Fibroblast of lung (primary cell): ENCODE data around the gene ABCC11. TPM values are rescaled to one million over a fixed set of nuclear protein-coding genes. Genes with fewer than 3 reads are reported as not detected.
A peak's percentile ranks its signal among the peaks of the same experiment; 100 is the strongest.

Experiments
- DNase-seq, 2 donors: peaks; one replicate each; pipeline versions ENCODE4 v3.0.0 to v3.0.0-alpha.2; 2010; ENCODE audit warnings: low read depth in 2 of 2
- H2AFZ ChIP-seq: 2 replicates; pipeline ENCODE4 v1.5.1; 2012; ENCODE audit warnings: low read length, control low read depth, inconsistent platforms
- H3K27ac ChIP-seq: 2 replicates; pipeline ENCODE4 v1.5.1; 2011; ENCODE audit warnings: low read length, control low read depth; ENCODE audit not compliant: insufficient read depth
- H3K27me3 ChIP-seq: 2 replicates; pipeline ENCODE4 v1.5.1; 2011; ENCODE audit warnings: mild to moderate bottlenecking, low read length; ENCODE audit not compliant: control insufficient read depth, insufficient read depth
- H3K36me3 ChIP-seq: 2 replicates; pipeline ENCODE4 v1.5.1; 2011; ENCODE audit warnings: low read length; ENCODE audit not compliant: control insufficient read depth, insufficient read depth
- H3K4me1 ChIP-seq: 2 replicates; pipeline ENCODE4 v1.5.1; 2011; ENCODE audit warnings: low read length; ENCODE audit not compliant: control insufficient read depth, insufficient read depth; ENCODE audit errors: extremely low read depth
- H3K4me2 ChIP-seq: 2 replicates; pipeline ENCODE4 v1.5.1; 2011; ENCODE audit warnings: low read length, control low read depth; ENCODE audit not compliant: insufficient read depth; ENCODE audit errors: extremely low read depth
- H3K4me3 ChIP-seq, 4 experiments: fragments of 200-600 bp in 1 of 4; sonication (generic) in 1 of 4; replicated peaks in 1 of 4; 2 replicates each; pipeline ENCODE4 v1.5.1; 2011 to 2016; ENCODE audit warnings: low read length in 4 of 4, low read depth in 3 of 4, mild to moderate bottlenecking in 3 of 4, control low read depth in 2 of 4, inconsistent platforms in 1 of 4, mixed read lengths in 1 of 4; ENCODE audit not compliant: insufficient read depth in 1 of 4; ENCODE audit errors: control extremely low read depth in 1 of 4
- H3K79me2 ChIP-seq: 2 replicates; pipeline ENCODE4 v1.5.1; 2012; ENCODE audit warnings: mild to moderate bottlenecking, low read length, inconsistent platforms; ENCODE audit not compliant: control insufficient read depth, insufficient read depth
- H3K9ac ChIP-seq: 2 replicates; pipeline ENCODE4 v1.5.1; 2011; ENCODE audit warnings: mild to moderate bottlenecking, low read length, control low read depth; ENCODE audit not compliant: insufficient read depth
- H3K9me3 ChIP-seq: 2 replicates; pipeline ENCODE4 v1.5.1; 2012; ENCODE audit warnings: low read depth, low read length; ENCODE audit not compliant: control insufficient read depth, insufficient read depth
- H4K20me1 ChIP-seq: 2 replicates; pipeline ENCODE4 v1.5.1; 2011; ENCODE audit warnings: low read length; ENCODE audit not compliant: control insufficient read depth, insufficient read depth; ENCODE audit errors: extremely low read depth
- EZH2 ChIP-seq: IDR thresholded peaks from 2 replicates; pipeline ENCODE4 v1.5.1; 2012; ENCODE audit warnings: low read length, control low read depth, mild to moderate bottlenecking; ENCODE audit errors: missing control alignments
- polyA plus RNA-seq, 2 donors: library from polyadenylated mRNA; depleted of rRNA in 1 of 2; stranded (reverse) in 1 of 2; unstranded in 1 of 2; fragments of >200 nt; gene quantifications; 2 replicates each; pipeline ENCODE4 v1.2.1, GENCODE V29; 2011 to 2012; ENCODE audit warnings: missing spikeins in 1 of 2
- total RNA-seq: library from RNA; depleted of rRNA; stranded (reverse); fragments of >200 nt; gene quantifications from 2 replicates; pipeline ENCODE4 v1.2.1, GENCODE V29; 2014
- TF ChIP-seq, protein P1 (sequence below), 2 donors: IDR thresholded peaks in 1 of 2; conservative IDR thresholded peaks in 1 of 2; 1 replicate in 1 of 2; 2 replicates in 1 of 2; pipeline ENCODE4 v1.5.1; 2011 to 2012; ENCODE audit warnings: low read length in 2 of 2, control low read depth in 1 of 2, inconsistent platforms in 1 of 2, low read depth in 1 of 2, mild to moderate bottlenecking in 1 of 2

ABCC11 gene
- total and polyA plus RNA-seq, 2 donors (not counting 1 experiment from before 2014, with no cell fraction given) = 0.17 to 0.20 TPM

DNA sequence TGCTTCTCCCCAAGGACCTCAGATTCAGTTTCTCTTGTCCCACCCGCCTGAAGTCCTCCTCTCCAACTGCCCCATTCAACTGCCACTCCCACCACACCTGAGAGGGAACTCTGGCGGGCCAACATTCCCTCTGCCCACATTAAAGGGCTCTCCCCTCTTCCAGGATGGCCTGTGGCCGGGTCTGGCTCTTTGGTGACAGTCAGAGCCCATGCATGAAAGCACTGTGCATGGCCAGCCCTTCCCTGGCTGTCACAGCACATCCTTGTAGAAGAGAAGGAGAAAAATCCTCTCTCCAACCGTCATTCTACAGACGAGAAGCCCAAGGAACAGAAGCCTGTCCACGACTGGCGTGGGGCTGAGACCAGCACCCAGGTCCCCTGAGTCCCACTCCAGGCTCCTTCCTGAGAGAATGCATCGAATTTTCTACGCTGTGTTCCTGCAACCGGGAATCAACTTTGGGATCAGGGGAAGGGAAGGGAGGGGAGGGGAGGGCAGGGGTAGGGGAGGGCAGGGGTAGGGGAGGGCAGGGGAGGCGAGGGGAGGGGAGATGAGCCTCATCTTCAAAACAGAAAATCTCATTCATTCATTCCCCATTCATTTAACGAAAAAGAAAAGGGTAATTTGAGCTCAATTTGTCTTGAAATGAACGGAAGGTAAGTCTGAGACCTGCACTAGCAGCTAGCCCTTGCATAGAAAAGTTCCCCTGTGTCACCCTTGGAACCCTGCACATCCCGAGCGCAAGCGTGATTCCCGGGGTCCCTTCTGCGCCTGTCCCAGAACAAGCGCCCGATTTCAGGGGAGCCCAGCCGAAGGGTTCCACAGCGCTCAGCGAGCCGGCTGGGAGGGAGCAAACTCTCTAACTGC, 91.2 kb downstream of the ABCC11 start, which contains the start of gene ABCC12:
TSS of gene ABCC12 (minus strand) at position 68 of the 864 bp plus-strand sequence. CDS start 9,569 bp downstream, outside the sequence.
- Histone ChIP-seq H4K20me1 (no peaks in the 10 kb centered on the region), H3K27ac (no peak within 1 kb of the TSS), H3K4me1 (no peaks in the 10 kb centered on the region), H3K79me2 (no peaks in the 10 kb centered on the region), H3K9me3 (no peaks in the 10 kb centered on the region), H3K36me3 (no peaks in the 10 kb centered on the region), H3K4me3 (no peak within 1 kb of the TSS), H3K4me2 (peak within 1 kb of the TSS; percentile 17), H3K27me3 (no peaks in the 10 kb centered on the region), H2AFZ (no peak within 1 kb of the TSS), H3K9ac (no peak within 1 kb of the TSS)
- TF ChIP-seq, protein P1, sequence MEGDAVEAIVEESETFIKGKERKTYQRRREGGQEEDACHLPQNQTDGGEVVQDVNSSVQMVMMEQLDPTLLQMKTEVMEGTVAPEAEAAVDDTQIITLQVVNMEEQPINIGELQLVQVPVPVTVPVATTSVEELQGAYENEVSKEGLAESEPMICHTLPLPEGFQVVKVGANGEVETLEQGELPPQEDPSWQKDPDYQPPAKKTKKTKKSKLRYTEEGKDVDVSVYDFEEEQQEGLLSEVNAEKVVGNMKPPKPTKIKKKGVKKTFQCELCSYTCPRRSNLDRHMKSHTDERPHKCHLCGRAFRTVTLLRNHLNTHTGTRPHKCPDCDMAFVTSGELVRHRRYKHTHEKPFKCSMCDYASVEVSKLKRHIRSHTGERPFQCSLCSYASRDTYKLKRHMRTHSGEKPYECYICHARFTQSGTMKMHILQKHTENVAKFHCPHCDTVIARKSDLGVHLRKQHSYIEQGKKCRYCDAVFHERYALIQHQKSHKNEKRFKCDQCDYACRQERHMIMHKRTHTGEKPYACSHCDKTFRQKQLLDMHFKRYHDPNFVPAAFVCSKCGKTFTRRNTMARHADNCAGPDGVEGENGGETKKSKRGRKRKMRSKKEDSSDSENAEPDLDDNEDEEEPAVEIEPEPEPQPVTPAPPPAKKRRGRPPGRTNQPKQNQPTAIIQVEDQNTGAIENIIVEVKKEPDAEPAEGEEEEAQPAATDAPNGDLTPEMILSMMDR (conservative IDR thresholded peaks at IDR 0.05 in 1 of 2, IDR thresholded peaks at IDR 0.05 in 1 of 2; ENCODE audit: low read depth in 1 of 2, low read length in 2 of 2) = no peak
- TF ChIP-seq EZH2 = no peak
- DNase-seq = no peak

DNA sequence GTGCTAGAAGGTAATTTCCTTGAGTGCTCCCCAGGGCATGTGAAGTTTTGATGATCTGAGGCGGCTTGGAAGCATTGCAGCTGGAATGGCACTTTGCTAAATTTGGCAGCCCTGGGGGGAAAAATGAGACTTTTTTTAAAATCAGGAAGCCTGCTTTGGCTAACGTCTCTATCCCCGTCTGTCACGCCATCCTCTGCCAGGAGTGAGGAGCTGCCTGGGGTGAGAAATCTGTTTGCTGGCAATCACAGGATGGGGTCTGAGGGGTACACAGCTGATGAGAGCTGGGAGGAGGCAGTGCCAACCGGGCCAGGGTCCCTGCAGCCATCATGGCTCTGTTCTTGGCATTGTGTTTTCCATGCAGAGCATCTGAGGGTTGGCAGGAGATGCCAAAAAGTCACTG, 93.6 kb downstream of the ABCC11 start:
- Histone ChIP-seq H4K20me1 (no peaks in the 10 kb centered on the region), H3K4me1 (no peaks in the 10 kb centered on the region), H3K4me2 (no peak overlapping the region), H3K27ac (no peak overlapping the region), H3K9me3 (no peaks in the 10 kb centered on the region), H3K79me2 (no peaks in the 10 kb centered on the region), H3K9ac (no peak overlapping the region), H3K4me3 (no peak overlapping the region), H2AFZ (no peak overlapping the region), H3K27me3 (no peaks in the 10 kb centered on the region), H3K36me3 (no peaks in the 10 kb centered on the region)
- no peak for DNase-seq
- TF ChIP-seq, protein P1 (conservative IDR thresholded peaks at IDR 0.05 in 1 of 2, IDR thresholded peaks at IDR 0.05 in 1 of 2; ENCODE audit: low read depth in 1 of 2, low read length in 2 of 2) = no peak
- no peak for TF ChIP-seq EZH2

DNA sequence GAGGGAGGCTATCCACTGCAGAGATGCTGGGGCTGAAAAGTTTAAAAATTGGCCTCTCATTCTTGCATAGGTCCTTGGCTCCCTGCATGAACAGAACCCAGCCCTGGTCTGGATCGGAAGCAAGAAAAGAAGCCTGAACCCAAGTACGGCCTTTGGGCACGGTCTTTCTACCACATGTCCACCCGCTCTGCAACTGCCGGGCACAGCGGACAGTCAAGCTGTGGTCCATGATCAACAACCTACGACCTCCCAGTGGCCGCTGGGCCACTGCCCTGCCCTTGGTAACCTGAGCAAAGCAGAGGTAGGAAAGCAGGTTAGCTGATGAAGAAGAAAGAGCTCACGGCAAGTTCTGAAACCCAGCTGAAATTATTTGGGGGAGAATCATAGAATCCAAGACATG, 95.1 kb downstream of the ABCC11 start:
- no peak overlapping the region for H3K27ac ChIP-seq
- H3K4me1 ChIP-seq = no peaks in the 10 kb centered on the region

More for the DNA sequence above, 95.1 kb downstream of the ABCC11 start:
- no peak overlapping the region for H3K4me3 ChIP-seq
- no peaks in the 10 kb centered on the region for H3K27me3 ChIP-seq
- no peak overlapping the region for H3K9ac ChIP-seq
- no peak overlapping the region for H3K4me2 ChIP-seq
- TF ChIP-seq, protein P1 (conservative IDR thresholded peaks at IDR 0.05 in 1 of 2, IDR thresholded peaks at IDR 0.05 in 1 of 2; ENCODE audit: low read depth in 1 of 2, low read length in 2 of 2) = no peak
- no peak for TF ChIP-seq EZH2
- no peaks in the 10 kb centered on the region for H3K79me2 ChIP-seq
- no peaks in the 10 kb centered on the region for H4K20me1 ChIP-seq
- H2AFZ ChIP-seq = no peak overlapping the region
- no peaks in the 10 kb centered on the region for H3K36me3 ChIP-seq
- DNase-seq = no peak
- no peaks in the 10 kb centered on the region for H3K9me3 ChIP-seq
